SHP77 treated with DMSO at 0.1 percent for 48 hours (cell line): ENCODE measurements around the gene BMP4.
"Not testable (repeated sequence)": the region's sequence is repeated elsewhere in the genome, so short reads cannot be mapped to it uniquely, and the experiment has no call there.

ENCODE experiments used
- DNase-seq: peaks from one replicate; lab custom pipeline; 2025; lab: John Stamatoyannopoulos, UW

Gene BMP4

GRCh38 chr14:53956427-53957201 lies at the start of gene BMP4:
BMP4 (minus strand) TSS chr14:53956825; CDS start chr14:53952222, 4,603 bp downstream.
- DNase-seq, result no peak

- no peak for DNase-seq
Measured at GRCh38 chr14:54003064-54003463, 46.4 kb upstream of the BMP4 start.

DNA sequence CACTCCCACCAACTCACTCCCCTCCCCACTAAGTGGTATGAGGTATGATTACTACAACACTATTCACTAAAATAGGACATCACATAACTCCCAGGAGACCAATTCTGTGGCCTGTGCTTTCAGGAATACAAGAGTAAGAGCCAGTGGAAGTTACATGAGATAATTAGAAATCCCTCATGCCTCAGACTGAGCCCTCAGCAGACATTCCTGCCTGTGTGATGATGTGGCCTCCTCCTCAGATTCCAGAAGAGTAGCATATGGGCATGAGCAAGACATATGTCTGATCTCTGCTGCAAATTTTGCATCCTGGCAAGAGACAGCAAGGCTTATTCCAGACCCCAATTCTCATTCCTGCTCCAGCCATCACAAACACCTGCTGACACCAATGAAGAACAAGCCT lies 46.0 kb upstream of the BMP4 start:
- no peak for DNase-seq

GRCh38 chr14:54001189-54001878 lies 44.7 kb upstream of the BMP4 start:
- no peak for DNase-seq

GRCh38 chr14:54000341-54000811 lies 43.8 kb upstream of the BMP4 start:
- DNase-seq, result no peak

DNA sequence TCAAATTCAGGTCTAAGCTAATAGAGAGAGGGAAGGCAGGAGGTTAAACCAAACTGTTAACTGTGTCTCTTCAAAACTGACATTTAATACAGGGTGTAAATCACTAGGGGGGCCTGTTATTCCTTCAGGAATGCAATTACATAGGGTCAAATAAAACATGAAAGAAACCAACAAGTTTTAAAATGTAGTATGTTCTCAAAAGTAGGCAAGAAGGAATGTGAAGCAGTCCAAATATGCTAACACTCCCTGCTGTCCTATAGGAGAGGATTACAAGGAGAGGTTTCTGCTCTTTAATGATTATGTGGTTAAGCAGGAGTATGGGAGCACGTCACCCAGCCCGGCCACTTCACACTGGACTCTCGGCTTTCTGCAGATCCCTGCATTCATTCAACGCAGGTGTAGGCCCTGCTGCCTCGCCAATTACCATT lies 42.5 kb upstream of the BMP4 start:
- no peak for DNase-seq

GRCh38 chr14:53996041-53996440 lies 39.4 kb upstream of the BMP4 start:
- no peak for DNase-seq

GRCh38 chr14:53993920-53994607 lies 37.4 kb upstream of the BMP4 start:
- DNase-seq, result no peak

DNA sequence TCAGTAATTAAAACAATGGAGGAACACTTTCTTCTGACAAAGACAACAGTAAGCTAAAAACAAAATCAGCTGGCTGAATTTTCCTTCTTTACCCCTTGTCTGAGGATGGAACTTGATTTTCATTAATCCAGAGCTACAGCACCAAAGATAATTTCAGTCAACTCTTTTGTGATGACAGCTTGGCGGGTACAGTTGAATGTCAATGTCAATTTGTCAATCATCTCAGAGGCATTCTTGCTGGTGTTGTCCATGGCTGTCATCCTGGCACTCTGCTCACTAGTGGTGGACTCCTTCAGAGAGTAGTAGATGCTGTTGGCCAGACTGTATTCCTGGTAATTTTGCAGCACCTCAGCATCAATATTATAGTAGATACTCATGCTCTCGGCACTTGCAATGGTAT lies 34.4 kb upstream of the BMP4 start:
- no peak for DNase-seq

DNA sequence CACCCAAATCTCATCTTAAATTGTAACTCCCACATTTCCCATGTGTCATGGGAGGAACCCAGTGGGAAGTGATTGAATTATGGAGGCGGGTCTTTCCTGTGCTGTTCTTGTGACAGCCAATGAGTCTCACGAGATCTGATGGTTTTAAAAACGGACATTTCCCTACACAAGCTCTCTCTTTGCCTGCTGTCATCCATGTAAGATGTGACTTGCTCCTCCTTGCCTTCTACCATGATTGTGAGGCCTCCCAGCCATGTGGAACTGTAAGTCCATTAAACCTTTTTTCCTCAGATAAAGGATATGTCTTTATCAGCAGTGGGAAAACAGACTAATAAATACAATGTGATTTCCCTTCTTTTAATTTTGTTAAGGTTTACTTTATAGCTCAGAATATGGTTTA lies 30.1 kb upstream of the BMP4 start:
- DNase-seq, result not testable (repeated sequence)

- DNase-seq, result not testable (repeated sequence)
Measured at GRCh38 chr14:53984958-53985357, 28.3 kb upstream of the BMP4 start.

- no peak for DNase-seq
Measured at GRCh38 chr14:53983112-53983511, 26.5 kb upstream of the BMP4 start.

DNA sequence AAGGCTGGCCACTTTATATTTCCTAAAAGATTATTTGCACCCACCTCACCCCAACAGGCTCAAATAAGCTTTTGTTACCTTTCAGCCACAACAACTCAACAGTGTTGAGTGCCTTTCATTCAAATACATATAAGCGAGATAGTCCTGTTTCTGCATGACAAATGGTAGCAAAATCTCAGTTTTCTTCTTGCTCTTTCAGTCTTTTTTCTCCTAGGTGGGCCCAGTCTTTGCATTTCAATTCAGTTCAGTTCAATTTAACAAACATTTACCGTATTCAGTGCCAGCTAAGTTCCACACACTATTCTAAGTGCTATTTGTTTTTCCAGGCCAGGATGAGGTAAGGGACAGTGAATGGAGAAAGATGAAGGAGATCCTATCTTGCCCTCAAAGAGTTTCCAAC lies 25.9 kb upstream of the BMP4 start:
- no peak for DNase-seq

DNA sequence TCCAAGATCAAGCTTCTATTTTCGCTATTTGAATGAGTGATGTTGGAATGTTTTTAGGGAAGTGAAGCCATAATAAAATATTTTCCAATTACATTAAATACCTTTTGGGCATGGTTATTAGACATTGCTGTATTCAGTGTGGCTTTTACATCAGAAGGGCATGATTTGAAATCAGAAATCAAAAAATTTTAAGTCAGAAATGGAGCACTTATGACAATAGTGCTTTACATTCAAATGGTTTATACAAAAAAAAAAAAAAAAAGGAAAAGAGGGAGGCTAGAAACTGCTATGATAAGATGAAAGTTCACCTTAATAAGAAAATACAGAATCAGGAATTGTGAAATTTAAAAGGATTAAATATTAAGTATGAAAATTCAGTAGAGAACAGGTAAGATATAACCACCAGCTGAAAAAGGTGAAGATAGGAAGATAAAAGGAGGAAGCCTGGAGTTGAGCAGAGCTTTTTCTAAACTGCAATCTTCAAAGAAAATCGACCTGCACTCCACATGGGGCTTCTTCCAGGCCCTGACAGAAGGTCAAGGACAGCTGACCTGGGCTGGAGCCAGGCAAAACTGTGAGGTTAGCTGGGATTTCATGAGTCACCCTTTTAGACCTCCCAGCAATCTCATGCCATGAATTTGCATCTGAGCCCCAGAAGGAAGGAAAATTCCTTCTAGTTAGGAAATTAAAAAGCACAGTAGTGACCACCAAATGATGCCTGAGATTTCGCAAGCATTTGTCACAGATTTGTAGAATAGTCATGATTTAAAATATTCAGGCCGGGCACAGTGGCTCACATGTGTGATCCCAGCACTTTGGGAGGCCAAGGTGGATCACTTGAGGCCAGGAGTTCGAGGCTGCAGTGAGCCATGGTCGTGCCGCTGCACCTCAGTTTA lies 23.4 kb upstream of the BMP4 start:
- DNase-seq, result no peak

DNA sequence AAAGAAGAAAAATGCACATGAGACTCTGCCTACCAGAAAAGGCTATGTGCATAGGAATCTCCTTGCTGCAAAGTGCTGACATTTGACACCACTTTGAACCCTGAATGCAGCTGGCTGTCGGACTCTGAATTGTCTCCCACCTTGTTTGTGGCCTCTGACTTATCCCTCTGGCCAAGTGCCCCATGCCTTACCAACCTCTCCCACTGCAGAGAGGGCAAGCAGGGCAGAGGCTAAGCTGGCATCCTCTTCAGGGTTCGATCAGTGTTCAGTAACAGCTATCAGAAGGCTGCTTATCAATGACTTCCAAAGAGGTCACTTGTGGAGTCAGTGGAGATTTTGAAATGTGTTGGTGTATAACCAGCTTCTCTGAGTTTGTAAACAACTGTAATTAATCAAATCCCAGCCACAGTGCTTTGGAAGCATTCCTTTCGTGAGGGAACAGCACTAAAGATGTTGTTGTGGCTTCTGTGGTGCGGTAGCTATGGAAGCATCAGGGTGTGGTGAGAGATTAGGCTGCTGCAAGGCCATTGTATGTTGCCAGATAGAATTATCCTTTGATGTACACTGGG lies 22.6 kb upstream of the BMP4 start:
- DNase-seq, result no peak

DNA sequence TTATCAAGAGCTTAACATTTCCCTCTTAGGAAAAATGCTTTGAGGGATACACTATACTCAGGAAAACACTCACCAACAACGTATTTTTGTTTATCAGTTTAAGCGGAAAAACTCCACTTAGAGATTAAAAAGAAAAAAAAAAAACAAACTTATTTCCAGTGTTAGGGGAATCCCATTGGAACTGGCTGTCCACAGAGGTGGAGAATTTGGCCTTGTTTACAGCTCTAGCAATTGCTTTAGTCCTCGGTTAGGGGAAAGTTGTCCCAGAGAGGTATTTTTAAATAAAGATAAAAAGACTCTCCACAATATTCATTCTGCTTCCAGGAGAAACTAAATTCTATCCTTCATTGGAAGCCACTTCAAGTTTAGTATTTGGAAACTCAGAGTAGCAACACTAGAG lies 21.6 kb upstream of the BMP4 start:
- DNase-seq, result no peak

GRCh38 chr14:53975444-53975843 lies 18.8 kb upstream of the BMP4 start:
- DNase-seq, result no peak

- DNase-seq, result no peak
Measured at GRCh38 chr14:53971521-53971920, 14.9 kb upstream of the BMP4 start.

DNA sequence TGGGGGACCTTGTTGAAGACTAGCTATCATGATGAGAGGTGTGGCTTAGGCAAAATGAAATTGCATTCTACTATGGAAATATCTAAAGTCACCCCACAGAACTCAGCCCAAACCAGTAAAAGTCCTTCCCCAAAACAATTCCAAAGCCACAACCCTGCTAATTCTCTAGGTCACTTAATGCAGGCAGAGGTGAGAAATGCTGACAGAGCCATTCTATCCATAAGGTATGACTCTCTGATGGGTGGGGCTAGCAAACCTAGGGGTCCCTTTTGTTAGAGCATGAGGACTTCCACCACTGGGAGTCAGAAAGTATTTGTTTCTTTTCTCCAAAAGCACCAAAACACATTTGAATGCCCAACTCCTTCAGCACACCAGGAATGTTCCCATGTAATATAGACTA lies 12.7 kb upstream of the BMP4 start:
- no peak for DNase-seq

DNA sequence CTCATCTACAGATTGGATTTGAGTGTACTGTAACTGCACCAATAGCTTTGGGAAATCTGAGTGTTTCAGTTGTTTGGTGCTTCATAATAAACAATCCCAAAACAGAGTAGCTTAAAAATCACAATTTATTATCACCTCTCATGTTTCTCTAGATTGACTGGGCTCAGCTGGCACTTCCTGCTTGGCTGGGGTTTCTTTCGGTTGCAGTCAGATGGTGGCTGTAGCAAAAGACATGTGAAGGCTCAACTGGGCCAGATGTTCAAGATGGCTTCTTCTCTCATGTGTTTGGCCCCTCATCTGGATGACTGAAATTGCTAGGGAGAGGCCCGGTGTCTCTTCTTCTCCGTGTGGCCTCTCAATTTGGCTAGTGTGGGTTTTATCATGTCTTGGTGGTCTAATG lies 12.1 kb upstream of the BMP4 start:
- DNase-seq, result no peak

DNA sequence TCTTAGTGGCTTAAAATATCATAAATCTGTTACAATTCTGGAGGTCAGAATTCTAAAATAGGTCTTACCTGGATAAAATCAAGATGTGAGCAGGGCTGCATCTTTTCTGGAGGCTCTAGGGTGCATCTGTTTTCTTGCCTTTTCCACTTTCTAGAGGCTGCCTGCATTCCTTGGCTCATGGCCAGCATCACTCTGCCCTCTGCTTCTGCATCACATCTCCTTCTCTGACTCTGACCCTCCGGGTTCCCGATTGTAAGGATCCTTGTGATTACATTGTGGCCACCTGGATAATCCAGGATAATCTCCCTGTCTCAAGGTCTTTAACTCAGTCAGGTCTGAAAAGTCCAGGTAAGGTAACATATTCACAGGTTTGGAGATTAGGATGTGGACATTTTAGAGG lies 11.0 kb upstream of the BMP4 start:
- DNase-seq, result no peak

DNA sequence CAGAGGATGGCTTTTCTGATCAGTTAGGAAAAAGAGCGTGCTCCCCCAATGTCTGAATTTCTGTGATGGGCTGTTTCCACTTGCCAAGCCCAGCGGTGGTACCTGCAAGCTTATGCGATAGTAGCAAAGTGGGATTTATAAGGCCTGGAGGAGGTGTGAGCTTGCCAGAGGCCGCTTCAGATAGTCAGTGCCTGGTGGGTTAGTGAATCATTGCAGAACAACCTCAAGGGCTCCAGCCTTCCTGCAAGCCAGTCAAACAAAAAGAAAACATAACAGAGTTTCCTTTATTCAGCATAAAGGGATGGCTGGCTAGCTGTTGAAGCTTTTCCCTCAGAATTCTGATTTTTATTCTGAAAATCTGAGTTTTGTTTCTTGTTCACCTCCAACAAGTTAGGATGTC lies 7.6 kb upstream of the BMP4 start:
- no peak for DNase-seq
